Measurements from ENCODE around the gene DNAH14. TPM values are rescaled to one million over a fixed set of nuclear protein-coding genes. Genes with fewer than 3 reads are reported as not detected.

The DNAH14 gene
- total RNA-seq, 1 experiment from 2014 or later: 47.0 TPM

GRCh38 chr1:224911217-224911616, 18.3 kb upstream of the DNAH14 start:
- H3K4me3 ChIP-seq (ENCODE audit: low read depth in 2 of 2, low read length in 2 of 2): no peak overlapping the region
- H3K9me3 ChIP-seq (ENCODE audit: control insufficient read depth, insufficient read depth, low read depth, low read length): peaks cover 9% of the 10 kb centered on the region
- ChIA-PET CTCF (no interaction called here), POLR2A (no interaction called here)
- no peak for TF ChIP-seq CTCF (IDR thresholded peaks at IDR 0.05)
- no peak for TF ChIP-seq POLR2AphosphoS5 (IDR thresholded peaks at IDR 0.05; ENCODE audit: low read depth, low read length)
- no peak for TF ChIP-seq SIN3A (IDR thresholded peaks at IDR 0.05; ENCODE audit: borderline replicate concordance, insufficient read depth, low read depth, low read length)
- TF ChIP-seq REST (IDR thresholded peaks at IDR 0.05; ENCODE audit: insufficient read depth in 1 of 2, low read depth in 2 of 2, low read length in 1 of 2): no peak
- TF ChIP-seq TCF7L2 (IDR thresholded peaks at IDR 0.05; ENCODE audit: low read depth, low read length): no peak
- no TSS peak for BruUV-seq (replicated peaks)
- DNase-seq (ENCODE audit: low read depth, low spot score) (no peak), ATAC-seq (no peak)
- no peak overlapping the region for H3K27ac ChIP-seq (ENCODE audit: low read length)
- in situ Hi-C loops (cut with HindIII; ENCODE audit: low pct_unique_long_range_greater_than_20kb, low sequenced_read_pairs): no loop called here
- no peaks in the 10 kb centered on the region for H3K4me1 ChIP-seq (ENCODE audit: control insufficient read depth, insufficient read depth, low read length)
- H3K36me3 ChIP-seq (ENCODE audit: control insufficient read depth, insufficient read depth, low read length): no peaks in the 10 kb centered on the region
- peaks cover 12% of the 10 kb centered on the region for H3K27me3 ChIP-seq (ENCODE audit: control insufficient read depth, insufficient read depth, low read length)
- intact Hi-C loops (cut with micrococcal nuclease; ENCODE audit: unreplicated experiment): no loop called here

- Histone ChIP-seq H3K9me3 (ENCODE audit: control insufficient read depth, insufficient read depth, low read depth, low read length) (peaks cover 9% of the 10 kb centered on the region), H3K27me3 (ENCODE audit: control insufficient read depth, insufficient read depth, low read length) (no peaks in the 10 kb centered on the region), H3K4me3 (ENCODE audit: low read depth in 2 of 2, low read length in 2 of 2) (no peak overlapping the region), H3K4me1 (ENCODE audit: control insufficient read depth, insufficient read depth, low read length) (no peaks in the 10 kb centered on the region), H3K36me3 (ENCODE audit: control insufficient read depth, insufficient read depth, low read length) (no peaks in the 10 kb centered on the region), H3K27ac (ENCODE audit: low read length) (no peak overlapping the region)
- intact Hi-C loops (cut with micrococcal nuclease; ENCODE audit: unreplicated experiment): no loop called here
- ATAC-seq (no peak), DNase-seq (ENCODE audit: low read depth, low spot score) (no peak)
- ChIA-PET CTCF (no interaction called here), POLR2A (interaction anchor here (0.6 kb wide), 1 partner anchor 430 kb away, joined by 5 read pairs; no protein-coding TSS in a partner anchor)
- no TSS peak for BruUV-seq (replicated peaks)
- in situ Hi-C loops (cut with HindIII; ENCODE audit: low pct_unique_long_range_greater_than_20kb, low sequenced_read_pairs): no loop called here
- TF ChIP-seq TCF7L2 (IDR thresholded peaks at IDR 0.05; ENCODE audit: low read depth, low read length): no peak
- TF ChIP-seq REST (IDR thresholded peaks at IDR 0.05; ENCODE audit: insufficient read depth in 1 of 2, low read depth in 2 of 2, low read length in 1 of 2): no peak
- no peak for TF ChIP-seq POLR2AphosphoS5 (IDR thresholded peaks at IDR 0.05; ENCODE audit: low read depth, low read length)
- no peak for TF ChIP-seq CTCF (IDR thresholded peaks at IDR 0.05)
- TF ChIP-seq SIN3A (IDR thresholded peaks at IDR 0.05; ENCODE audit: borderline replicate concordance, insufficient read depth, low read depth, low read length): no peak
Observed at GRCh38 chr1:224914292-224914900, 15.1 kb upstream of the DNAH14 start.

Data from Panc1 (cell line).